PFSK-1 (cell line): ENCODE data around the gene MTFMT.

Source experiments
- FOXP2 ChIP-seq: optimal IDR thresholded peaks from 2 replicates; pipeline ENCODE3; 2011; ENCODE audit warnings: borderline replicate concordance, control low read depth, inconsistent platforms; ENCODE audit not compliant: insufficient read depth; ENCODE audit errors: extremely low read length, extremely low read depth
- POLR2AphosphoS5 ChIP-seq: IDR thresholded peaks from 2 replicates; pipeline ENCODE4 v1.6.1; 2012; ENCODE audit warnings: low read depth, mild to moderate bottlenecking, control low read depth, low read length, moderate library complexity
- SIN3A ChIP-seq: IDR thresholded peaks from 2 replicates; pipeline ENCODE4 v1.6.1; 2012; ENCODE audit warnings: mild to moderate bottlenecking, low read length, moderate library complexity, borderline replicate concordance; ENCODE audit not compliant: insufficient read depth
- TAF1 ChIP-seq: IDR thresholded peaks from 2 replicates; pipeline ENCODE4 v1.6.1; 2012; ENCODE audit warnings: low read length, control low read depth, borderline replicate concordance; ENCODE audit not compliant: insufficient read depth

- TF ChIP-seq SIN3A, result no peak
- TF ChIP-seq POLR2AphosphoS5, result no peak
- no peak for TF ChIP-seq TAF1
- TF ChIP-seq FOXP2, result no peak
Measured at GRCh38 chr15:65072027-65072426, 42.6 kb upstream of the MTFMT start.
